Activated naive CD4-positive, alpha-beta T cell treated with Interleukin-2 at 50 U/mL for 16 hours (primary cell): ENCODE measurements around the gene KCNN2.

Experiments used
- DNase-seq: peaks from one replicate; pipeline ENCODE4 v3.0.0-alpha.2; 2020

KCNN2 gene

DNA sequence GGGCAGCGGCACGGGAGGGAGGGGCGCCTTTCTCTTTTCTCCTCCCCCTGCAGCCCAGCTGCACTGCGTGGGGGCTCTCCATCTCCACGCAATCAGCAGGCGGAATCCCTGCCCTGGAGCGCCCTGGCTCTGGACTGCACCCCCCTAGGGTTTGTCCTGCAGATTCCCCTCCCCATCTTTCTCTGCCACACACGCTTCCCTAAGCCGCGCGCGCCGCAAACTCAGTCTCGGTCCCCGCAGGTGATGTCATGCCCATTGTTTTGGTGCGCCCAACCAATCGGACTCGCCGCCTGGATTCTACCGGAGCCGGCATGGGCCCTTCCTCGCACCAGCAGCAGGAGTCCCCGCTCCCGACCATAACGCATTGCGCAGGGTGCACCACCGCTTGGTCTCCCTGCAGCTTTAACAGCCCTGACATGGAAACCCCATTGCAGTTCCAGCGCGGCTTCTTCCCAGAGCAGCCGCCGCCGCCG, at the start of gene KCNN2:
TSS of gene KCNN2 (plus strand) at position 347 of the 473 bp plus-strand sequence. CDS start at position 417, 70 bp downstream.
- no peak for DNase-seq

DNA sequence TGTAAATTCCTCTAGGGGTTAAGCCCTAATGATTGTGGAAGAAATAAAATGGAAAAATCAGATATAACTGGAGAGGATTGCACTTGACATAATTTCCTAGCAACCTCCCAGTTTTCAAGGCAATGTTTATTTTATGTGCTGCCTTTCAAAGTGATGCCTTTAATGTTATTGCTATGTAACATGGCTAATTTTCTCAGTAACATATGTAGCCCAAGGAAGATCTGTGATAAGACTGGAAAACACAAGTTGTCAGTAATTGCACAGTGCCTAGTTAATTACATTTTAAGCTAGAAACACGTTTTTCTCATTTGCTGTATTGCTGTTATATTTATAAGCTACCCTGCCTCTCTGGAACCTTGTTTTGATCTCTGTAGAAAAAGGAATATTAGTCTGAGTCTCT, 49.2 kb upstream of the KCNN2 start:
- no peak for DNase-seq

- DNase-seq = no peak
Measured at GRCh38 chr5:114314061-114314460, 47.8 kb upstream of the KCNN2 start.

DNA sequence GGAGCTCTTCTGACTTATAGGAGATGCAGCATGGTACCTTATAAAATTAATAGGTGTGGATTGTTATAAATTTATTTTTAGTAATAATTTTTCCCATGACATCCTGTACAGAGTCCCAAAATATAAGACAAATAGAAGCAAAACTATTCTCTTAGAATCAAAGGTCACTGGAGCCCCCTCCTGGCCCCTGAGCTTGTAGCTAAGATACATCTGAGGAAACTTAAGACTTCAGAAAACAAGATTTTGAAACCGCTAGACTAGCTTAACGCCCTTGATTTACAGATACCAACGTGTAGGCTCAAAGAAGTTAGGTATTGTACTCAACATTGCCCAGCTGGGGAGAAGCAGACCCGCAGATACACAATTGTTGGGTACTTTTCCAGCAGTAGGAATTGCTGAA, 45.7 kb upstream of the KCNN2 start:
- DNase-seq = no peak

DNA sequence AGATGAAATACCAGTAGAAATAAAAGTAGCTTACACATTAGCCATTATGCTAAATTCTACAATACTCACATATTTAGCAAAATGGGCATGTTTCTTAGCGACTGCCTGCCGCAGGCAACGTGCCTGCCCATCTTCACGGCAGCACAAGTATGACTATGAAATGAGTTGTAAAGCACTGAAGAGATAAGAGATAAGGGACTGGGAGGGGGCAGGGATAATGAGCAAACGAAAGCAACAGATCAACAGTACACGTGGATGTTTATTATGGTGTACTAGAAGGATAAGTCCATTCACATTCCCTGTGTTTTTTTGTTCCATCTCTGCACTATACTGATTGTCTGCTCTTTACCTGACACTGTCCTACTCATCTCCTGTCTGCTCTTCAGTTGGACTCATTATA, 44.1 kb upstream of the KCNN2 start:
- DNase-seq = no peak

- DNase-seq = no peak
Measured at GRCh38 chr5:114319236-114319635, 42.6 kb upstream of the KCNN2 start.

DNA sequence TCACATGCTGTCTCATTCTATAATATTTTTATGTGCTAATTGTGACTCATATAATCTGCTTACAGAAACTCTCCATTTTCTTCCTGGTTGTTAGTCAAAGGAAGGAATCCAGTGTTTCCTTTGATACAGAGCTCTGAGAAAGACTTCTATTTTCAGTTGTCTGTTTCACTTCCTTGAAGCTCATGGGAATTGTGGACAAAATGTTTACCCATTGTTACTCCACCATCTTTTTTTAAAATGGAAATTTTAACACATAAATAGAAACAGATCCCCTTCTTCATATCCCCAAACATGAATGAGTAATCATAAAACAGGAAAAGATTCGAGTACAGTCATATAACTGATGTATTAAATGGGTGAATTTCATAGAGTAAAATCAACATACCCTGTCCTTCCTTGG, 42.0 kb upstream of the KCNN2 start:
- no peak for DNase-seq

- DNase-seq = no peak
Measured at GRCh38 chr5:114324282-114324681, 37.6 kb upstream of the KCNN2 start.

DNA sequence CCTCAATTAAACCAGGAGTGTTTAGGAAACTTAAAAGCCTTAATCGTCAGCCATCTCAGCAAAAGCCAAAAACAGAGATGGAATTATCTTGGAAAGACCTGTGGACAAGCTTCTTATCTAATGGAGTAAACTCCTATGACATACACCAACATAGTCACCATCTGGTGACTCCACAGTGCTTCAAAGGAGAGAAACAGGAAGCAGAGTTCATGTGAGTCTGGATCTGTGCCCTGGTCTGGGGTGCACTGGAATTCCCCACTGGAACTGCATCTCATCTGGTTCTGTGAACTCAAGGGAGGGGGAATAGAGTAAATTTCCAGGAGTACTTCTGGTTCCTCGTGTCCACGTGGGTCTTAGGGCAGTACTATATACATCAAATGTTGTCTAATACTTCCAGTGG, 36.3 kb upstream of the KCNN2 start:
- DNase-seq = no peak

GRCh38 chr5:114327474-114327873, 34.4 kb upstream of the KCNN2 start:
- no peak for DNase-seq

- DNase-seq = no peak
Measured at GRCh38 chr5:114327987-114328386, 33.9 kb upstream of the KCNN2 start.

GRCh38 chr5:114330916-114331531, 30.8 kb upstream of the KCNN2 start:
- DNase-seq = no peak

GRCh38 chr5:114332493-114332892, 29.4 kb upstream of the KCNN2 start:
- DNase-seq = no peak

- no peak for DNase-seq
Measured at GRCh38 chr5:114332925-114333324, 28.9 kb upstream of the KCNN2 start.

- DNase-seq = no peak
Measured at GRCh38 chr5:114335391-114335790, 26.5 kb upstream of the KCNN2 start.

- no peak for DNase-seq
Measured at GRCh38 chr5:114339108-114339507, 22.8 kb upstream of the KCNN2 start.

- DNase-seq = no peak
Measured at GRCh38 chr5:114346181-114346580, 15.7 kb upstream of the KCNN2 start.

DNA sequence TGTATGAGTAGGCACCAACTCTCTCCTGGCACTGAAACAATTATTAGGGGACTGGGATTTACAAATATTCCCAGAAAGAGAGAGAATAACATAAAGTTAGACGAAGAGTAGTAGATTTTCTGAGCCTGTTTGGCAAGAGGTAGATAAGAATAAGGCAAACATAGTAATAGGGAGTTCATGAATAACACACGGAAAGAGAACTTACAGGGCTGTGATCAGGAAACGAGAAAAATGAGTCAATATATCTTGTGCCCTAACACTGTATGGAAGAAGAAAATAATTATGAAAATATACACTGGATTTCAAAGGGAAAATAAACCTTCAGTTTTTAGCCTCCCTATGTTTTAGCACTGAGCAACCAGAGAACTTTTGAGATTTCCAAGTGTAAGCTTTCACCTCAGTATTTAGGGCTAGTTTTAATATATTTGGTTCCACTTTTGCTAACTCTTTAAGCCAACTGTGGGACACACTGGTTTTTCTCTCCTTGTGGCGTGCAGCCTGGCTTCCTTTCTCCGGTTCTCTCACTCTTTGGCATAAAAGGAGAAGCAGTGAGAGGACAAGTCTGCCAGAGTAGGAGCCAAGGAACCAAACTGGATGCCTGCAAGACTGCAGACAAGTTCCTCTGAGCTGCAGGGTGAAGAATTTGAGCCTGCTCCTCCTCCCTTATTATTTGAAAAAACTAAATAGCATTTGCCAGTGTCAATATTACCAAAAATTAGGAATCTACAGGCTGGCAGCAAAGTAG, 6.6 kb upstream of the KCNN2 start:
- no peak for DNase-seq

GRCh38 chr5:114358329-114358728, 3.5 kb upstream of the KCNN2 start:
- no peak for DNase-seq

DNA sequence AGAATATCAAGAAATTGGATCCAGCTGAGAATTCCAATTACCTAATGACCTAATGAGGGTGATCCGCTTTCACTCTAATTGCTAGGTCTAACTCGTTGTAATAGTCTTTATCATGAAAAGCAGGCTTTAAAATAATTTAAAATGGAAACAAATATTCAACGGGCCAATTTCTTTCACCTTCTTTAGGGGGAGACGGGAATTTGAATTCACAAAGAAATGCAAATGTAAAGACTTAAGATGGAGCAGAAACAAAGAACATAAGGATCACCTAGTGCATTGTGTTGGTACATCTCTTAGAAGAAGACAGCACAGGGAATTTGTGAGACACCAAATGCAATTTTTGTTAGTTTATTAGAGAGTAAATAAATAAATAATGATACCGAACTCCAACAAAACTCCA, 1.5 kb upstream of the KCNN2 start:
- DNase-seq = no peak

GRCh38 chr5:114360816-114361723, 800 bp upstream of the KCNN2 start:
- no peak for DNase-seq

GRCh38 chr5:114362197-114362976, 517 bp downstream of the KCNN2 start:
- no peak for DNase-seq
